AG09309 (cell line): ENCODE measurements around the gene SEC14L2.
"Not testable (repeated sequence)": the region's sequence is repeated elsewhere in the genome, so short reads cannot be mapped to it uniquely, and the experiment has no call there.

Source experiments
- DNase-seq: peaks from one replicate; pipeline ENCODE4 v3.0.0-alpha.2; 2010; ENCODE audit warnings: low read depth
- H3K4me3 ChIP-seq: 2 replicates; pipeline ENCODE4 v1.5.1; 2011; ENCODE audit warnings: mild to moderate bottlenecking, low read depth, low read length, moderate library complexity; ENCODE audit not compliant: control insufficient read depth
- TF ChIP-seq, protein P1 (sequence below): IDR thresholded peaks from 2 replicates; pipeline ENCODE4 v1.5.1; 2011; ENCODE audit warnings: mild to moderate bottlenecking, low read depth, low read length, inconsistent platforms; ENCODE audit not compliant: insufficient read depth, control insufficient read depth; ENCODE audit errors: missing control alignments

SEC14L2 gene

DNA sequence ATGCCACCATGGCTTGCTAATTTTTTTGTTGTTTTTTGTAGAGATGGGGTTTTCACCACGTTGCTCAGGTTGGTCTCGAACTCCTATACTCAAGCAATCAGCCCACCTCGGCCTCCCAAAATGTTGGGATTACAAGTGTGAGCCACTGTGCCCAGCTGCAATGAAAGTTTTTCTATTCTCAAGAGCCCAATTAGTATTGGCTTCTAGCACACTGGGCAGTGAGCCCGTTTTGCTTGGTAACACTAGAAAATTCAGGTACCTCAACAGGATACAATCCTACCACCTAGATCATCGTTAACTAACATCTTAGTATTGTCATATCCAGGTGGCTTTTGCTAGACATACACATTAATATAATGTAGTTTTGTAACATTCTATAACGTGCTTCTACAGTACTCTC lies 56.0 kb downstream of the SEC14L2 start:
- no peak for DNase-seq
- no peak overlapping the region for H3K4me3 ChIP-seq
- TF ChIP-seq, protein P1, sequence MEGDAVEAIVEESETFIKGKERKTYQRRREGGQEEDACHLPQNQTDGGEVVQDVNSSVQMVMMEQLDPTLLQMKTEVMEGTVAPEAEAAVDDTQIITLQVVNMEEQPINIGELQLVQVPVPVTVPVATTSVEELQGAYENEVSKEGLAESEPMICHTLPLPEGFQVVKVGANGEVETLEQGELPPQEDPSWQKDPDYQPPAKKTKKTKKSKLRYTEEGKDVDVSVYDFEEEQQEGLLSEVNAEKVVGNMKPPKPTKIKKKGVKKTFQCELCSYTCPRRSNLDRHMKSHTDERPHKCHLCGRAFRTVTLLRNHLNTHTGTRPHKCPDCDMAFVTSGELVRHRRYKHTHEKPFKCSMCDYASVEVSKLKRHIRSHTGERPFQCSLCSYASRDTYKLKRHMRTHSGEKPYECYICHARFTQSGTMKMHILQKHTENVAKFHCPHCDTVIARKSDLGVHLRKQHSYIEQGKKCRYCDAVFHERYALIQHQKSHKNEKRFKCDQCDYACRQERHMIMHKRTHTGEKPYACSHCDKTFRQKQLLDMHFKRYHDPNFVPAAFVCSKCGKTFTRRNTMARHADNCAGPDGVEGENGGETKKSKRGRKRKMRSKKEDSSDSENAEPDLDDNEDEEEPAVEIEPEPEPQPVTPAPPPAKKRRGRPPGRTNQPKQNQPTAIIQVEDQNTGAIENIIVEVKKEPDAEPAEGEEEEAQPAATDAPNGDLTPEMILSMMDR: no peak

DNA sequence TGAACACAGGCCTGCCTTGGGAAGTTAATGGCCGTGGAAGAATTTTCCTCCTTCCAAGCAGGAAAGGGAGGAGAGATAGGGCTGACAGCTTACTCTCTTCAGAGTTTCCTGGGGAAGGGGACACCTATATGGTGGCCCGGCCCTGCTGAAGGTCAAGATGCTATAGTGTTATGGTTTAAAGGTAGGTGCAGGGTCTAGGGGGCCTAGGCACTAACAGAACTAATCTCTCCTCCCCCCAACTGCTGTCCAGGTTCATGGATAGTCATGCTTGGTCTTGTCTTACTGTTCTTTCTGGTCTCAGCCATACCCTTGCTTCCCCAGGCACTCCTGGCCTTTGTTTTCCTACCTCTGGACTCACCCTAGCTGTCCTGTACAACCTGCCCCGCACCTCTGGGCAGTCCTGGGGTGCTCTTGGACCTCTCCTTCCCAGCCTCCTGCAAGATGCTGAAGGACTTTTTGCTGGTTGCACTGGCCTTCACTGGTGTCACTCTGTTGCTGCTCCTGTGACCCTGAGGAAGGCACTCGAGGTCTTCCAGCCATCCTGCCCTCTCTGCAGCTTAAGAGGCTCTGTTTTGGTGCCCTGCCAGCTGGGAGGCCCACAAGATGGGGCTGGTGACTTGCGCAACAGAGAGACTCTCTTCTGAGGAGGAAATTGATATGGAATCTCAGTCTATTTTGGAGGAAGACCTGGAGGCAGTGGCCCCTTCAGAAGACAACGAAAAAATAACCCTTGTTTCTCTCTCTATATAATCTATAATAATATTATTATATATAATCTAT lies 57.1 kb downstream of the SEC14L2 start:
- DNase-seq: no peak
- TF ChIP-seq, protein P1: no peak
- no peak overlapping the region for H3K4me3 ChIP-seq

DNA sequence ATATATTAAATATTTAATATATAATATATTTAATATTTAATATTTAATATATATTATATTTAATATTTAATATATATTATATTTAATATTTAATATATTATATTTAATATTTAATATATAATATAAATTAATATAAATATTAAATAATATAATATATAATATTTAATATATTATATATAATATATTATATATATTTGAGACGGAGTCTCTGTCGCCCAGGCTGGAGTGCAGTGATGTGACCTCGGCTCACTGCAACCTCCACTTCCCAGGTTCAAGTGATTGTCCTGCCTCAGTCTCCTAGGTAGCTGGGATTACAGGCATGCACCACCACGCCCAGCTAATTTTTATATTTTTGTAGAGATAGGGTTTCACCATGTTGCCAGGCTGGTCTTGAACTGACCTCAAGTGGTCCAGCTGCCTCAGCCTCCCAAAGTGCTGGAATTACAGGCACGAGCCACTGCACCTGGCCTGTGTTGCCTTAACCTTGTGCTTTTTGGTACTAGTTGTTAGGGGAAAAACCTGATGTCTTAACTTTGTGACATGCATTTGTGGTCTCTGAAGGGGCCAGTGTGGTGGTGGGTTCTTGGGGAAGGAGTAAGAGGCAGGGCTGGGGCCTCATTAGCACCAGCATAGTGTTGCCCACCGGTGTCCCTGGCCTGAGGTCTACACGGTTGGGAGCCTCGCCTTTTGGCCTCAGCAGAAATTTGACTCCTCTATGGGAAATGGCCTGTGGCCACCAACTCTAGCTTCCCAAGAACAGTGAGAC lies 58.4 kb downstream of the SEC14L2 start:
- DNase-seq: no peak
- no peak overlapping the region for H3K4me3 ChIP-seq
- TF ChIP-seq, protein P1: no peak

- TF ChIP-seq, protein P1: no peak
- no peak for DNase-seq
- no peak overlapping the region for H3K4me3 ChIP-seq
Measured at GRCh38 chr22:30457981-30458380, 61.2 kb downstream of the SEC14L2 start.

- H3K4me3 ChIP-seq: no peak overlapping the region
- no peak for DNase-seq
- TF ChIP-seq, protein P1: no peak
Measured at GRCh38 chr22:30459181-30460052, 62.6 kb downstream of the SEC14L2 start.

DNA sequence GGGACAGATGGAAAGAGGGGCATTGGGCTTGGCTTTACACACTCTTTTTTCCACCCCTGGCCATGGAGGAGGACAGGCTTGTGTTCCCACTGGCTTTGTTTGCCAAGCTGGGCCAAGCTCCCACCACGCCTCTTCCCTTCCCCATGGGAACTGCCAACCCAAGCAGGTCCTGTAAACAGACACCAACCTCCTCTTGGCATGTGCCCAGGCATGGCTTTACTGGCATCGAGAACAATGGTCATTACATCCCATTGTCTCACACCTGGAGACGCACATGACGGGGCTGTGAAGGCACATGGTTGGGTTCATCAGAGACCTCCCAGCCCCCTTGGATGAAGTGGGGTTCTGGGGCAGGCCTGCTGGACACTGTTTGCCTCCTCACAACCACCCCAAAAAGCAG lies 63.3 kb downstream of the SEC14L2 start:
- TF ChIP-seq, protein P1: no peak
- DNase-seq: no peak
- no peak overlapping the region for H3K4me3 ChIP-seq

GRCh38 chr22:30460555-30460954 lies 63.7 kb downstream of the SEC14L2 start:
- not testable (repeated sequence) for DNase-seq, H3K4me3 ChIP-seq
